ENCODE measurements around the gene PDPR.
"Not testable (repeated sequence)": the region's sequence is repeated elsewhere in the genome, so short reads cannot be mapped to it uniquely, and the experiment has no call there.

The PDPR gene

GRCh38 chr16:70166688-70167087 lies 52.6 kb downstream of the PDPR start:
- not testable (repeated sequence) for DNase-seq

GRCh38 chr16:70173212-70173837 lies 59.2 kb downstream of the PDPR start, which contains the start of gene CLEC18C:
CLEC18C (plus strand) TSS chr16:70173787; CDS start chr16:70174279, 492 bp downstream.
- peak; percentile 21 for DNase-seq

GRCh38 chr16:70173916-70174315 lies 59.8 kb downstream of the PDPR start:
- not testable (repeated sequence) for DNase-seq

GRCh38 chr16:70174387-70174932 lies 60.3 kb downstream of the PDPR start:
- DNase-seq, result not testable (repeated sequence)

- DNase-seq, result not testable (repeated sequence)
Measured at GRCh38 chr16:70187858-70188607, 73.9 kb downstream of the PDPR start.

- peak; percentile 30 for DNase-seq
Measured at GRCh38 chr16:70188608-70188915, 74.4 kb downstream of the PDPR start.

- not testable (repeated sequence) for DNase-seq
Measured at GRCh38 chr16:70190574-70190973, 76.4 kb downstream of the PDPR start.

- not testable (repeated sequence) for DNase-seq
Measured at GRCh38 chr16:70196683-70197300, 82.7 kb downstream of the PDPR start.

- DNase-seq, result not testable (repeated sequence)
Measured at GRCh38 chr16:70197611-70198010, 83.5 kb downstream of the PDPR start.

GRCh38 chr16:70198230-70198629 lies 84.1 kb downstream of the PDPR start:
- not testable (repeated sequence) for DNase-seq

- peak; percentile 26 for DNase-seq
Measured at GRCh38 chr16:70198666-70199065, 84.5 kb downstream of the PDPR start.

- not testable (repeated sequence) for DNase-seq
Measured at GRCh38 chr16:70199170-70199569, 85.0 kb downstream of the PDPR start.

- not testable (repeated sequence) for DNase-seq
Measured at GRCh38 chr16:70200063-70200462, 85.9 kb downstream of the PDPR start.

- DNase-seq, result not testable (repeated sequence)
Measured at GRCh38 chr16:70203508-70203907, 89.4 kb downstream of the PDPR start.

GRCh38 chr16:70204010-70204409 lies 89.9 kb downstream of the PDPR start:
- DNase-seq, result not testable (repeated sequence)

GRCh38 chr16:70204668-70205405 lies 90.7 kb downstream of the PDPR start:
- DNase-seq, result not testable (repeated sequence)

- not testable (repeated sequence) for DNase-seq
Measured at GRCh38 chr16:70206382-70206781, 92.2 kb downstream of the PDPR start.

Data from left hindlimb (tissue), 1 donor.